ENCODE measurements around the gene NAA40.

DNA sequence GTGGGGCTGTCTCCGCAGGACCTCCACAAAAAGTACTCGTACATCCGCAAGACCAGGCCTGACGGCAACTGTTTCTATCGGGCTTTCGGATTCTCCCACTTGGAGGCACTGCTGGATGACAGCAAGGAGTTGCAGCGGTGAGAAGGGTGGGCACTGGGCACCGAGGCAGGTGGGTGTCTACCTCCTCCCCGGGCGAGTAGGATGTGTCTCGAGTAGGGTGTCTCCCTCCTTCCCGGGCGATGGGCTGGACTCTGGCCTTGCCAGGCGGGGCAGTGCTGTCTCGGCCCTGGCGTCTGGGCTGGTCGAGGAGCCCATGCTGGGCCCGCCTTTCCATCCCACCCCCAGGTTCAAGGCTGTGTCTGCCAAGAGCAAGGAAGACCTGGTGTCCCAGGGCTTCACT lies 57.7 kb downstream of the NAA40 start:
- TF ChIP-seq TARDBP (IDR thresholded peaks at IDR 0.05) = no peak
- no peak for TF ChIP-seq FOXA1 (IDR thresholded peaks at IDR 0.05)
- TF ChIP-seq LEF1 (IDR thresholded peaks at IDR 0.05; ENCODE audit: borderline replicate concordance) = no peak
- TF ChIP-seq SUZ12 (IDR thresholded peaks at IDR 0.05) = no peak

Measured in HEK293T (cell line).